GM10266 (cell line): ENCODE measurements around the gene ZIC5.

ENCODE experiments used
- DNase-seq: peaks from one replicate; pipeline ENCODE4 v3.0.0; 2012; ENCODE audit errors: extremely low spot score
- CTCF ChIP-seq: IDR thresholded peaks from 2 replicates; pipeline ENCODE4 v1.5.1; 2012; ENCODE audit warnings: mild to moderate bottlenecking, low read depth; ENCODE audit not compliant: control insufficient read depth, insufficient read depth; ENCODE audit errors: missing control alignments

ZIC5 gene

GRCh38 chr13:99944606-99945005 is 27.0 kb downstream of the ZIC5 start:
- DNase-seq, result no peak
- no peak for TF ChIP-seq CTCF

GRCh38 chr13:99944102-99944501 is 27.5 kb downstream of the ZIC5 start:
- no peak for DNase-seq
- TF ChIP-seq CTCF, result no peak

- DNase-seq, result no peak
- TF ChIP-seq CTCF, result no peak
Measured at GRCh38 chr13:99941911-99942310, 29.7 kb downstream of the ZIC5 start.

GRCh38 chr13:99941086-99941485 is 30.5 kb downstream of the ZIC5 start:
- no peak for TF ChIP-seq CTCF
- DNase-seq, result no peak

GRCh38 chr13:99938635-99939034 is 32.9 kb downstream of the ZIC5 start:
- DNase-seq, result no peak
- TF ChIP-seq CTCF, result no peak

- no peak for TF ChIP-seq CTCF
- DNase-seq, result no peak
Measured at GRCh38 chr13:99935772-99936171, 35.8 kb downstream of the ZIC5 start.

- TF ChIP-seq CTCF, result no peak
- DNase-seq, result no peak
Measured at GRCh38 chr13:99932912-99933311, 38.7 kb downstream of the ZIC5 start.
